Germinal center (tissue), 1 donor: ENCODE data around the gene CYREN.
"Not testable (repeated sequence)": the region's sequence is repeated elsewhere in the genome, so short reads cannot be mapped to it uniquely, and the experiment has no call there.

Experiments used
- DNase-seq: peaks from one replicate; pipeline ENCODE4 v3.0.0; 2012; ENCODE audit warnings: mixed read lengths, low spot score

CYREN gene

GRCh38 chr7:135159359-135160085 is 11.0 kb downstream of the CYREN start:
- DNase-seq, result no peak

- no peak for DNase-seq
Measured at GRCh38 chr7:135158874-135159273, 11.6 kb downstream of the CYREN start.

DNA sequence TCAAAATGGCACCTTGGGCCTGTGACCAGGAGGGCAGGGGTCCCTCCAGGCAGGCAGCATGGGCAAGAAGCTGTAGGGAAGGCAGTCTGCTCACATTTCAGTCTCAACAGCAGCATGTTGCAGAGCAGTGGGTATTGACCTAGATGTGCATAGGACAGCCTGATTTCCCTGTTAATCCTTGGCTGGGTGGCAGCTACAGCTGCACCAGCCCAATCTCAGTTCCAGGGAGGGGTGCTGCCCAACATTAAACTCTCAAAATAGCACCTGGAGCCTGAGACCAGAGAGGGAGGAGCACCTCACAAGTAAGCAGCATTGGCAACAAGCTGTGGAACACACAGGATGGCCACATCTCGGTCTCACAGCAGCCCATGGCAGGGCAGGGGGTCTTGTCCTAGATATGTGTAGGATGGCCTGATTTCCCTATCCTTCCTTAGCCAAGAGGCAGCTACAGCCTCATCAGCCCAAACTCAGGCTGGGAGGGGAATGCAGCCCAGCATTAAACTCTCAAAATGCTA is 12.3 kb downstream of the CYREN start:
- no peak for DNase-seq

- no peak for DNase-seq
Measured at GRCh38 chr7:135156290-135156689, 14.2 kb downstream of the CYREN start.

DNA sequence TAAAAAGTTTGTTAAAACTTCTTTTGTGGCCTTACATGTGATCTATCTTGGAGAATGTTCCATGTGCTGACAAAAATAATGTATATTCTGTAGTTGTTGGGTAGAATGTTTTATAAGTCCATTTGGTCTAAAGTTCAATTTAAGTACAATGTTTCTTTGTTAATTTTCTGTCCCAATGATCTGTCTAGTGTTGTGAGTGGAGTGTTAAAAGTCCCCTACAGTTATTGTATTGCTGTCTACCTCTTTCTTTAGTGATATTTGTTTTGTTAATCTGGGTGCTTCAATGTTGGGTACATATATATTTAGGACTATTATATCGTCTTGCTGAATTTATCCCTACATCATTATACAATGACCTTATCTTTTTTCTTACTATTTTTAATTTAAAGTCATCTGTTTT is 15.8 kb downstream of the CYREN start:
- DNase-seq, result no peak

- DNase-seq, result no peak
Measured at GRCh38 chr7:135152442-135152841, 18.1 kb downstream of the CYREN start.

GRCh38 chr7:135151533-135151932 is 19.0 kb downstream of the CYREN start:
- DNase-seq, result no peak

- DNase-seq, result no peak
Measured at GRCh38 chr7:135151132-135151531, 19.4 kb downstream of the CYREN start.

DNA sequence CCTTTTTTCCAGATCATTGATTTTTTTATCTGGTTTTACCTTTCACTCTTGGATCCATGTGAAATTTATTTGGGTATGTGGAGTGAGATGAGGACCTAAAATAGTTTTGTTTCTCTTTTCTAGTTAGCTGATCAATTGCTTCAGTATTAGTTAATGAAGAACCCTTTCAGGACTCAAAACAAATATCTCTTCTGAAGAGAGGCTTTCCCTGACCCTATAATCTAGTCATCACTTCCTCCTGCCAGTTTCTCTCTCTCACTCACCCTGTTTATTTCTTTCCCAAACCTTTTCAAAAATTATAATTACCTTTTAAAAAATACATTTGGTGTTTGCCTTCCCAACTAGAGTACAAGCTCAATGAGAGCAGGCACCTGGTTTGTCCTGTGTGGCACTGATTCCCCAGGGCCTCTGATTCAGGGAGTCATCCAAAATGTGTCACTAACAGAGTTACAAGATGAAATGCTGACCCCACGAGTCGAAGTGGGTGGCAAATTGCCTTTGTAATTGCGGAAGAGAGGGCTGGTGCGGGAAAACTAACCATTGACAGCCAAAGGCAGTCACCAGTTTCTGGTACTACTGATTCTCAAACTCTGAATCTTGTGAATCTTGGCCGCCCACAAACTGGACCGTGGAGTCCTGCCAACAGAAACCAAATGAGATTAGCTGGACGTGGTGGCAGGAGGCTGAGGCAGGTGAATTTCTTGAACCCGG is 20.3 kb downstream of the CYREN start:
- DNase-seq, result no peak

DNA sequence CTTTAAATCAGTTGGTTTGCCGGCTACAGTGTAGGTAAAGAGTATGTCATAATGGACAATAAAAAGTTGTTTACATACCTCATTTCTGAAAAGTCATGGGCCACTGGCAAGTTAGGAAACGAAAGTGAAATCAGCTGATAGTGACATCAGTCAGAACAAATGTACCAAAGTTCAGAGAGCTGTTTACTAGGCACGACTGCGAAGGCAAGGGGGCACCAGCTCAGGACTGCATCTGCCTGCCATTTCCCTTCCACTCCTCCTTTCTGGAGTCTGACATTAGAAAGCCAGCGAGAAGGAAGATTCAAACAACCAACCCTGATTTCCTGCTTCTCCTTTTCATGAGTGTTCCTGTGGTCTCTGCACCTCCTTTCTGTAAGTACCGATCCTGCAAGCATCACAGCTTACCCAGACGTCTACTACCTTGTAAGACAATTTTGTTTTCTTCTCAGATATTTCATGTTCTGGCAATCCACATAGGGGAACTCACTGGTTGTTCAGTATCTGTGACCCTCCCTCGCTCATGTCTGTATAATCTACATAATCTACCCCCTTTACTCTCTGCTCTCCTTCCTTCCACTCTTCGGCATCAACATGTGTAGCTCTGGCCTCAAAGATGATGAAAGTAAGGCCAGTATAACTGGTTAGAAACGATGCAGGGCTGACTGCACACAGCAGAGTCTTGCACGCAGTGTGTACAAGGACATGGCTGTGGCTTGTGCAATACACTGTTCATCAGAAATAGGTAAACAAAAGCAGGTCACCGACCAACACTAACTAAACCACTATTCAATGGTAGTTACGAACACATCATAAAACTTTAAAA is 22.4 kb downstream of the CYREN start, which contains the start of gene TMEM140:
TSS of gene TMEM140 (plus strand) at position 174 of the 823 bp plus-strand sequence. CDS start 16,370 bp downstream, outside the sequence.
- DNase-seq, result peak; percentile 55

- no peak for DNase-seq
Measured at GRCh38 chr7:135147341-135147898, 23.1 kb downstream of the CYREN start.

DNA sequence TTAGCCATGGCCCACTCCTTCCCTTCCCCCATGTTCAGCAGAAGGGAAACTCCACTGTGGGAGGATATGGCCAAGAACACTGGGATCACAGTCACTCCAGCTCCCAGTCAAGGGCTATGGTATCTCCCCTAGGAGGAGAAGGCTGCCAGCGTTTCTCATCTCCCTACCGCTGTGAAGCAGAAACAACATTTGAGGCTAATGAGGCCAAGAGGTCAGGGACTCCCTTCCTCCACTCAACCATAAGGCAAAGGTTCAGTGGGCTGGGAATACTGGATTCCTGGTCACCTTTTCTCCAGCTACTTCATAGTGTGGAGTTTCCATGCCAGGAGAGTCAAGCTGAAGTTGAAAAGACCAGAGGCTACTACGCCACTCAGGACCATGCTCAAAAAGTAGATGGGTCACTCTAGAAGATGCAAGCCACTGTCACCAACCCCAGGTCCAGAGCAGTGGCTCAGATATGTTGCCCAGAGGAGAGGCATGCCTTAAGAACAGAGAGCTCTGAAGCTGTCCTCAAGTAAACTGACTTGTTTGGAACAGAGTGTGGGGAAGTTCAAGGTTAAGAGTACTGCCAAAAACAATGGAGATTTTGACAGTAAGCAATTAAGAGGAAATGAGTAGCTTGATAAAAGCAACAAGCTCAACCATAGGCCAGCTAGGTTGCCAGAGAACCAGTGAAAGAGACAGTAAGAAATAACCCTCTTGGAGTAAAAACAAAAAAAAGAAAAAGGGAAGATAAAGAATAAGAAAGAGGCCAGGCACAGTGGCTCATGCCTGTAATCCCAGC is 26.4 kb downstream of the CYREN start:
- no peak for DNase-seq

- no peak for DNase-seq
Measured at GRCh38 chr7:135129579-135129978, 40.9 kb downstream of the CYREN start.

DNA sequence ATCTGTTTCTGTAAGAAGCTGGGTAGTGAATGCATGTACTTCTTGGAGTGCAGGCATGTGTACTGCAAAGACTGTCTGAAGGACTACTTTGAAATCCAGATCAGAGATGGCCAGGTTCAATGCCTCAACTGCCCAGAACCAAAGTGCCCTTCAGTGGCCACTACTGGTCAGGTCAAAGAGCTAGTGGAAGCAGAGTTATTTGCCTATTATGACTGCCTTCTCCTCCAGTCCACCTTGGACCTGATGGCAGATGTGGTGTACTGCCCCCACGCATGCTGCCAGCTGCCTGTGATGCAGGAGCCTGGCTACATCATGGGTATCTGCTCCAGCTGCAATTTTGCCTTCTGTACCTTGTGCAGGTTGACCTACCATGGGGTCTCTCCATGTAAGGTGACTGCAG is 41.6 kb downstream of the CYREN start:
- DNase-seq, result no peak

DNA sequence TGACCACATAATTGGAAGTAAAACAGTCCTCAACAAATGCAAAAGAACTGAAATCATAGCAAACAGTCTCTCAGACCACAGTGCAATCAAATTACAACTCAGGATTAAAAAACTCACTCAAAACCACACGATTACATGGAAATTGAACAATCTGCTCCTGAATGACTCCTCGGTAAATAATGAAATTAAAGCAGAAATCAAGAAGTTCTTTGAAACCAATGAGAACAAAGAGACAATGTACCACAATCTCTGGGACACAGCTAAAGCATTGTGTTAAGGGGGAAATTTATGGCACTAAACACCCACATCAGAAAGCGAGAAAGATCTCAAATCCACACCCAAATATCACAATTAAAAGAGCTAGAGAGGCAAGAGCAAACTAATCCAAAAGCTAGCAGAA is 45.9 kb downstream of the CYREN start:
- not testable (repeated sequence) for DNase-seq

DNA sequence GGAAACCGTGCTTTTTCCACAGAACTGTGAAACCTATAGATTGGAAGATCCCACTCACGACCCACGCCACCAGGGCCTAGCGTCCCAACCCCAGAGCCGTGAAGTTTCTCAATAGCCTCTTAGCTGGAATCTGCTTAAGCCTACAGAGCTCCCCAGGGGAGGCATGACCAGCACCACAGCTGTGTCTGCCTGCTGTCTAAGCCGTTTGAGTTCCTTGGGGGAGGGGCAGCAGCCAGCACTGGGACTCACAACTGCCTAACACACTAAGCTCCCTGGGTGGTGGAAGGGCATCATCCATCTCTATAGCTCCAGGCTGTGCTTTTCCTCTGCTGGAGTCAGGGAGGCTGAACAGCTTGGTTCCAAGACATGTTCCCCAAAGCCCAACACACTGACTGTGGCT is 48.6 kb downstream of the CYREN start:
- no peak for DNase-seq

- DNase-seq, result no peak
Measured at GRCh38 chr7:135117096-135117495, 53.4 kb downstream of the CYREN start.
